HepG2 (cell line): ENCODE measurements around the gene CXCL17. TPM values are rescaled to one million over a fixed set of nuclear protein-coding genes. Genes with fewer than 3 reads are reported as not detected.

ENCODE experiments used
- ATAC-seq: fragments of 200-7000 bp; cut with Tn5 transposase; 3 replicates; pipeline ENCODE4 v1.9.1; 2020; ENCODE audit warnings: mild to moderate bottlenecking, moderate library complexity
- BruUV-seq: library from RNA; stranded (reverse); fragments of 400-500 nt; replicated peaks from 2 replicates; lab custom pipeline; 2021; lab: Mats Ljungman, UMichigan
- CTCF ChIA-PET: fragments of 300-600 bp; formaldehyde crosslinking; extraction: SDS; loops from one replicate; lab custom pipeline; 2021; ENCODE audit warnings: low total read pairs, inconsistent platforms, low intra/inter-chr PET ratio; lab: Yijun Ruan, JAX
- POLR2A ChIA-PET: fragments of 350-600 bp; sonication (Branson Sonifier 250); formaldehyde crosslinking; loops from one replicate; lab custom pipeline; 2020; ENCODE audit warnings: antibody characterized with exemption, inconsistent platforms; lab: Yijun Ruan, JAX
- DNase-seq: peaks from one replicate; pipeline ENCODE4 v3.0.0-alpha.2; 2015; ENCODE audit warnings: low spot score
- FAIRE-seq: peaks from 3 replicates; lab custom pipeline; 2011; peaks lifted over from hg19 to GRCh38; lab: Jason Lieb, UNC
- H2AFZ ChIP-seq: one replicate; pipeline ENCODE4 v1.6.1; 2011; ENCODE audit warnings: low read length, inconsistent platforms
- H3K27ac ChIP-seq: fragments of 300-600 bp; 3 replicates; pipeline ENCODE4 v1.8.0; 2011; ENCODE audit warnings: mixed run types, mild to moderate bottlenecking, mixed read lengths, low read length, inconsistent platforms; ENCODE audit not compliant: insufficient read depth; ENCODE audit errors: extremely low read length
- H3K27me3 ChIP-seq, 2 experiments: fragments of 200-600 bp in 1 of 2; 2 replicates in 1 of 2; 3 replicates in 1 of 2; pipeline versions ENCODE4 v1.6.0 to v1.8.0; 2011; ENCODE audit warnings: low read length in 2 of 2, mild to moderate bottlenecking in 2 of 2, moderate library complexity in 2 of 2, inconsistent platforms in 1 of 2; ENCODE audit not compliant: insufficient read depth in 2 of 2, control insufficient read depth in 1 of 2
- H3K36me3 ChIP-seq, 2 experiments: fragments of 200-600 bp in 1 of 2; replicated peaks in 1 of 2; 2 replicates in 1 of 2; 3 replicates in 1 of 2; pipeline versions ENCODE4 v1.5.1 to v1.8.0; 2011; ENCODE audit warnings: low read length in 2 of 2, inconsistent platforms in 1 of 2; ENCODE audit not compliant: insufficient read depth in 2 of 2, control insufficient read depth in 1 of 2
- H3K4me1 ChIP-seq: 2 replicates; pipeline ENCODE4 v1.5.1; 2012; ENCODE audit warnings: low read length, inconsistent platforms; ENCODE audit not compliant: insufficient read depth
- H3K4me2 ChIP-seq: 2 replicates; pipeline ENCODE4 v1.6.0; 2011; ENCODE audit warnings: low read depth, low read length, inconsistent platforms
- H3K4me3 ChIP-seq, 3 experiments: fragments of 200-600 bp in 1 of 3; sonication (generic), shearing (Covaris generic) in 1 of 3; replicated peaks in 1 of 3; 2 replicates each; pipeline ENCODE4 v1.5.1; 2011 to 2016; ENCODE audit warnings: low read length in 3 of 3, inconsistent platforms in 2 of 3, low read depth in 2 of 3, mild to moderate bottlenecking in 2 of 3, control low read depth in 1 of 3, mixed read lengths in 1 of 3; ENCODE audit not compliant: insufficient read depth in 1 of 3
- H3K79me2 ChIP-seq: one replicate; pipeline ENCODE4 v1.6.1; 2011; ENCODE audit warnings: low read length, inconsistent platforms; ENCODE audit not compliant: insufficient read depth
- H3K9ac ChIP-seq: 2 replicates; pipeline ENCODE4 v1.6.0; 2011; ENCODE audit warnings: mild to moderate bottlenecking, low read depth, low read length, inconsistent platforms; ENCODE audit not compliant: insufficient read depth
- H3K9me3 ChIP-seq: 2 replicates; pipeline ENCODE4 v1.5.1; 2012; ENCODE audit warnings: mild to moderate bottlenecking, low read length
- H4K20me1 ChIP-seq: 2 replicates; pipeline ENCODE4 v1.6.0; 2011; ENCODE audit warnings: inconsistent platforms, mild to moderate bottlenecking, low read length, moderate library complexity; ENCODE audit not compliant: insufficient read depth
- AHR ChIP-seq: IDR thresholded peaks from 2 replicates; pipeline ENCODE4 v1.6.1; 2018; ENCODE audit warnings: missing genetic modification reagents, missing compliant biosample characterization
- EHMT2 ChIP-seq: fragments of 200-600 bp; sonication (generic); IDR thresholded peaks from 2 replicates; pipeline ENCODE4 v1.7.0; 2017; ENCODE audit warnings: antibody characterized with exemption, low read depth, low read length, borderline replicate concordance
- ETV6 ChIP-seq: sonication (generic); formaldehyde crosslinking; conservative IDR thresholded peaks from 2 replicates; pipeline ENCODE4 v1.4.0; 2020; ENCODE audit warnings: missing genetic modification reagents
- FOSL2 ChIP-seq: sonication (generic); formaldehyde crosslinking; IDR thresholded peaks from 2 replicates; pipeline ENCODE4 v1.4.0; 2020; ENCODE audit warnings: missing genetic modification reagents
- GTF3A ChIP-seq: sonication (generic); formaldehyde crosslinking; conservative IDR thresholded peaks from 2 replicates; pipeline ENCODE4 v1.4.0; 2020; ENCODE audit warnings: mild to moderate bottlenecking, missing genetic modification reagents
- KAT8 ChIP-seq: IDR thresholded peaks from 2 replicates; pipeline ENCODE4 v1.6.1; 2016; ENCODE audit warnings: missing genetic modification reagents, missing compliant biosample characterization
- NFYC ChIP-seq: IDR thresholded peaks from 2 replicates; pipeline ENCODE4 v1.6.1; 2016; ENCODE audit warnings: missing genetic modification reagents, missing compliant biosample characterization
- POLR2G ChIP-seq: fragments of 200-400 bp; formaldehyde crosslinking; IDR thresholded peaks from 2 replicates; pipeline ENCODE4 v1.6.1; 2018; ENCODE audit warnings: mild to moderate bottlenecking, low read depth, low read length, moderate library complexity
- ZBTB37 ChIP-seq: sonication (generic); formaldehyde crosslinking; IDR thresholded peaks from 2 replicates; pipeline ENCODE4 v1.4.0; 2020; ENCODE audit warnings: mild to moderate bottlenecking, missing genetic modification reagents
- ZBTB7A ChIP-seq: sonication (generic); formaldehyde crosslinking; IDR thresholded peaks from 2 replicates; pipeline ENCODE4 v1.8.0; 2022; ENCODE audit warnings: mild to moderate bottlenecking, missing genetic modification reagents
- ZNF557 ChIP-seq: sonication (generic); formaldehyde crosslinking; IDR thresholded peaks from 2 replicates; pipeline ENCODE4 v1.4.0; 2020; ENCODE audit warnings: missing genetic modification reagents
- ZSCAN20 ChIP-seq: sonication (generic); formaldehyde crosslinking; IDR thresholded peaks from 2 replicates; pipeline ENCODE4 v1.4.0; 2020; ENCODE audit warnings: missing genetic modification reagents, mild to moderate bottlenecking, borderline replicate concordance
- WGBS: methylation state at CpG from one replicate; pipeline ENCODE4 v1.1.6; 2017; ENCODE audit warnings: low lambda C conversion rate; 5-methylcytosine and 5-hydroxymethylcytosine counted together
- in situ Hi-C: cut with HindIII; loops from 2 replicates; pipeline ENCODE4 v1.10.0; 2017; ENCODE audit warnings: low pct_unique_long_range_greater_than_20kb; ENCODE audit not compliant: extremely low pct_ligation_motif_present
- intact Hi-C: fragments of 100-400 bp; cut with micrococcal nuclease; formaldehyde crosslinking; loops from one replicate; pipeline ENCODE4 v1.10.0; 2022; ENCODE audit not compliant: unreplicated experiment
- polyA plus RNA-seq, 8 experiments: library from polyadenylated mRNA; depleted of rRNA in 3 of 8; stranded (reverse) in 7 of 8; unstranded in 1 of 8; fragments of >200 nt; fragmentation: Illumina TruSeq in 4 of 8; extraction: Trizol in 4 of 8; gene quantifications; 2 replicates each; pipeline versions ENCODE4 v1.2.1 to v1.2.3, GENCODE V29; 2011 to 2016; ENCODE audit warnings: low read depth in 4 of 8, missing spikeins in 1 of 8, mixed read lengths in 1 of 8; ENCODE audit not compliant: insufficient read depth in 1 of 8
- total RNA-seq, 5 experiments: library from RNA; depleted of rRNA; stranded (reverse); fragments of >200 nt; fragmentation: Illumina TruSeq; extraction: Trizol; gene quantifications; 2 replicates each; pipeline ENCODE4 v1.2.3, GENCODE V29; 2016; ENCODE audit warnings: low read depth in 1 of 5
- TF ChIP-seq, protein P1 (sequence below): sonication (generic); formaldehyde crosslinking; IDR thresholded peaks from 2 replicates; pipeline ENCODE4 v1.4.0; 2020; ENCODE audit warnings: missing genetic modification reagents
- TF ChIP-seq, protein P2 (sequence below): IDR thresholded peaks from 2 replicates; pipeline ENCODE4 v1.6.1; 2016; ENCODE audit warnings: missing compliant biosample characterization, missing genetic modification reagents, borderline replicate concordance
- TF ChIP-seq, protein P3 (sequence below): IDR thresholded peaks from 2 replicates; pipeline ENCODE4 v1.6.1; 2016; ENCODE audit warnings: low read depth, borderline replicate concordance
- TF ChIP-seq, protein P4 (sequence below): IDR thresholded peaks from 2 replicates; pipeline ENCODE4 v1.6.1; 2016; ENCODE audit warnings: control low read depth

CXCL17 gene
- total and polyA plus RNA-seq, 2 of the 13 experiments (the other 11 are each of a cell fraction or from before 2014, with no cell fraction given) = 0.12 TPM; not detected in 1

- Histone ChIP-seq H3K9ac (no peak overlapping the region), H2AFZ (no peak overlapping the region), H3K36me3 (no peaks in the 10 kb centered on the region), H3K79me2 (no peaks in the 10 kb centered on the region), H3K4me2 (no peak overlapping the region), H3K9me3 (no peaks in the 10 kb centered on the region), H3K27me3 (no peaks in the 10 kb centered on the region), H3K27ac (no peak overlapping the region), H4K20me1 (no peaks in the 10 kb centered on the region), H3K4me3 (no peak overlapping the region), H3K4me1 (peaks cover 64% of the 10 kb centered on the region)
- WGBS = 64% methylated on average over 1 of the region's 1 CpG
- ATAC-seq (peak; percentile 46; the same call in 2 of the 3 replicates), FAIRE-seq (no peak), DNase-seq (no peak)
- in situ Hi-C loops = no loop called here
- no TSS peak for BruUV-seq
- CTCF ChIA-PET = interaction anchor here (1.9 kb wide), 1 partner anchor 74 kb away, joined by 6 read pairs; no protein-coding TSS in a partner anchor
- intact Hi-C loops = no loop called here
- POLR2A ChIA-PET = interaction anchor here (0.8 to 2.8 kb wide), 5 partner anchors 12 to 74 kb away, joined by 3 to 21 read pairs (median 4); partner anchors contain the start of gene CEACAM1
- TF ChIP-seq, protein P1, sequence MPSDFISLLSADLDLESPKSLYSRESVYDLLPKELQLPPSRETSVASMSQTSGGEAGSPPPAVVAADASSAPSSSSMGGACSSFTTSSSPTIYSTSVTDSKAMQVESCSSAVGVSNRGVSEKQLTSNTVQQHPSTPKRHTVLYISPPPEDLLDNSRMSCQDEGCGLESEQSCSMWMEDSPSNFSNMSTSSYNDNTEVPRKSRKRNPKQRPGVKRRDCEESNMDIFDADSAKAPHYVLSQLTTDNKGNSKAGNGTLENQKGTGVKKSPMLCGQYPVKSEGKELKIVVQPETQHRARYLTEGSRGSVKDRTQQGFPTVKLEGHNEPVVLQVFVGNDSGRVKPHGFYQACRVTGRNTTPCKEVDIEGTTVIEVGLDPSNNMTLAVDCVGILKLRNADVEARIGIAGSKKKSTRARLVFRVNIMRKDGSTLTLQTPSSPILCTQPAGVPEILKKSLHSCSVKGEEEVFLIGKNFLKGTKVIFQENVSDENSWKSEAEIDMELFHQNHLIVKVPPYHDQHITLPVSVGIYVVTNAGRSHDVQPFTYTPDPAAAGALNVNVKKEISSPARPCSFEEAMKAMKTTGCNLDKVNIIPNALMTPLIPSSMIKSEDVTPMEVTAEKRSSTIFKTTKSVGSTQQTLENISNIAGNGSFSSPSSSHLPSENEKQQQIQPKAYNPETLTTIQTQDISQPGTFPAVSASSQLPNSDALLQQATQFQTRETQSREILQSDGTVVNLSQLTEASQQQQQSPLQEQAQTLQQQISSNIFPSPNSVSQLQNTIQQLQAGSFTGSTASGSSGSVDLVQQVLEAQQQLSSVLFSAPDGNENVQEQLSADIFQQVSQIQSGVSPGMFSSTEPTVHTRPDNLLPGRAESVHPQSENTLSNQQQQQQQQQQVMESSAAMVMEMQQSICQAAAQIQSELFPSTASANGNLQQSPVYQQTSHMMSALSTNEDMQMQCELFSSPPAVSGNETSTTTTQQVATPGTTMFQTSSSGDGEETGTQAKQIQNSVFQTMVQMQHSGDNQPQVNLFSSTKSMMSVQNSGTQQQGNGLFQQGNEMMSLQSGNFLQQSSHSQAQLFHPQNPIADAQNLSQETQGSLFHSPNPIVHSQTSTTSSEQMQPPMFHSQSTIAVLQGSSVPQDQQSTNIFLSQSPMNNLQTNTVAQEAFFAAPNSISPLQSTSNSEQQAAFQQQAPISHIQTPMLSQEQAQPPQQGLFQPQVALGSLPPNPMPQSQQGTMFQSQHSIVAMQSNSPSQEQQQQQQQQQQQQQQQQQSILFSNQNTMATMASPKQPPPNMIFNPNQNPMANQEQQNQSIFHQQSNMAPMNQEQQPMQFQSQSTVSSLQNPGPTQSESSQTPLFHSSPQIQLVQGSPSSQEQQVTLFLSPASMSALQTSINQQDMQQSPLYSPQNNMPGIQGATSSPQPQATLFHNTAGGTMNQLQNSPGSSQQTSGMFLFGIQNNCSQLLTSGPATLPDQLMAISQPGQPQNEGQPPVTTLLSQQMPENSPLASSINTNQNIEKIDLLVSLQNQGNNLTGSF (CRISPR knock-in tag) = no peak
- TF ChIP-seq, protein P2, sequence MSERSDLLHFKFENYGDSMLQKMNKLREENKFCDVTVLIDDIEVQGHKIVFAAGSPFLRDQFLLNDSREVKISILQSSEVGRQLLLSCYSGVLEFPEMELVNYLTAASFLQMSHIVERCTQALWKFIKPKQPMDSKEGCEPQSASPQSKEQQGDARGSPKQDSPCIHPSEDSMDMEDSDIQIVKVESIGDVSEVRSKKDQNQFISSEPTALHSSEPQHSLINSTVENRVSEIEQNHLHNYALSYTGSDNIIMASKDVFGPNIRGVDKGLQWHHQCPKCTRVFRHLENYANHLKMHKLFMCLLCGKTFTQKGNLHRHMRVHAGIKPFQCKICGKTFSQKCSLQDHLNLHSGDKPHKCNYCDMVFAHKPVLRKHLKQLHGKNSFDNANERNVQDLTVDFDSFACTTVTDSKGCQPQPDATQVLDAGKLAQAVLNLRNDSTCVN (CRISPR knock-in tag) = no peak
- TF ChIP-seq KAT8 (CRISPR knock-in tag) = no peak
- no peak for TF ChIP-seq ZBTB7A (CRISPR knock-in tag)
- TF ChIP-seq GTF3A (CRISPR knock-in tag) = no peak
- no peak for TF ChIP-seq ZSCAN20 (CRISPR knock-in tag)
- TF ChIP-seq ETV6 (CRISPR knock-in tag) = no peak
- peak; percentile 91 for TF ChIP-seq FOSL2
- TF ChIP-seq, protein P3, sequence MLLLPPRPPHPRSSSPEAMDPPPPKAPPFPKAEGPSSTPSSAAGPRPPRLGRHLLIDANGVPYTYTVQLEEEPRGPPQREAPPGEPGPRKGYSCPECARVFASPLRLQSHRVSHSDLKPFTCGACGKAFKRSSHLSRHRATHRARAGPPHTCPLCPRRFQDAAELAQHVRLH (CRISPR knock-in tag) = no peak
- TF ChIP-seq, protein P4, sequence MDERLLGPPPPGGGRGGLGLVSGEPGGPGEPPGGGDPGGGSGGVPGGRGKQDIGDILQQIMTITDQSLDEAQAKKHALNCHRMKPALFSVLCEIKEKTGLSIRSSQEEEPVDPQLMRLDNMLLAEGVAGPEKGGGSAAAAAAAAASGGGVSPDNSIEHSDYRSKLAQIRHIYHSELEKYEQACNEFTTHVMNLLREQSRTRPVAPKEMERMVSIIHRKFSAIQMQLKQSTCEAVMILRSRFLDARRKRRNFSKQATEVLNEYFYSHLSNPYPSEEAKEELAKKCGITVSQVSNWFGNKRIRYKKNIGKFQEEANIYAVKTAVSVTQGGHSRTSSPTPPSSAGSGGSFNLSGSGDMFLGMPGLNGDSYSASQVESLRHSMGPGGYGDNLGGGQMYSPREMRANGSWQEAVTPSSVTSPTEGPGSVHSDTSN = peak; percentile 64
- TF ChIP-seq ZNF557 (CRISPR knock-in tag) = no peak
- no peak for TF ChIP-seq EHMT2
- no peak for TF ChIP-seq POLR2G
- TF ChIP-seq NFYC (CRISPR knock-in tag) = no peak
- TF ChIP-seq AHR (CRISPR knock-in tag) = no peak
- no peak for TF ChIP-seq ZBTB37 (CRISPR knock-in tag)
Measured at GRCh38 chr19:42455621-42456081, 12.9 kb upstream of the CXCL17 start.
